Measurements from ENCODE around the gene SSH3. TPM values are rescaled to one million over a fixed set of nuclear protein-coding genes. Genes with fewer than 3 reads are reported as not detected.

SSH3 gene
- total RNA-seq, 2 experiments from 2014 or later: 7.4 to 9.1 TPM

DNA sequence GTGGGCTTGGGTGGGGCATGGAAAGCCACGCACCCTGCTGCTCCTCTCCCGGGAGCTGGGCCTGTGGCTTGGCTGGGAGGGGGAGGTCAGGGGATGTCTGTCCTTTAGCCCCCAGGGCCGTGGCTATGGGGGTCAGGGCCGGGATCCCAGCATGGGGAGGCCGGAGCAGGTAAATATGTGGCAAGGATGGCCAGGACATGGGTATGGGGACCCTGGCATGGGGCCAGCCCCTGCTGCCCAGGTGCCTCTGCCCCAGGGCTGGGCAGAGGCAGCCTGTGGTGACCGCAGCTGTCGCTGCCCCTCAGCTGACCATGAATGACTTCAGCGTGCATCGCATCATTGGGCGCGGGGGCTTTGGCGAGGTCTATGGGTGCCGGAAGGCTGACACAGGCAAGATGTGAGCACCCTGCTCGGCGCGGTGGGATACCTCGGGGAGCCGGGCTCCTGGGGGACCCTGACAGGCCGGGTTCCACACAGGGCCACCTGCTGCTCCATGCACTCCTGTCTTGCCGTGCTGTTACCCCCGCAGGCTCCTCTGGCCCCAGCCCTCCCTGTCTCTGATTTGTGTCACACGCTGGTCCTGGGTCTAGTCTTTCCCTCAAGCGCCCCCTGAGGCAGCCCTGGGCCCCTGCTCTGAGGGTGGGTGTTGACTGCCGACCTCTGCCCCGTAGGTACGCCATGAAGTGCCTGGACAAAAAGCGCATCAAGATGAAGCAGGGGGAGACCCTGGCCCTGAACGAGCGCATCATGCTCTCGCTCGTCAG, 22.4 kb upstream of the SSH3 start:
- ChIA-PET POLR2A (interaction anchor here (0.6 to 19.8 kb wide), 4 partner anchors 10 to 60 kb away, joined by 3 to 308 read pairs (median 46); partner anchors contain the start of genes ANKRD13D and GRK2), CTCF (interaction anchor here (1.9 kb wide), 1 partner anchor 19 kb away, joined by 7 read pairs; no protein-coding TSS in a partner anchor)
- peaks cover 35% of the 10 kb centered on the region for H3K4me1 Mint-ChIP-seq (ENCODE audit: low read depth)
- ATAC-seq (no peak), DNase-seq (no peak)
- no peak overlapping the region for H3K27ac Mint-ChIP-seq
- H3K27me3 Mint-ChIP-seq: no peaks in the 10 kb centered on the region
- peaks cover 60% of the 10 kb centered on the region for H3K36me3 Mint-ChIP-seq (ENCODE audit: low read depth)
- H3K4me3 Mint-ChIP-seq: no peak overlapping the region
- TF ChIP-seq, protein P1, sequence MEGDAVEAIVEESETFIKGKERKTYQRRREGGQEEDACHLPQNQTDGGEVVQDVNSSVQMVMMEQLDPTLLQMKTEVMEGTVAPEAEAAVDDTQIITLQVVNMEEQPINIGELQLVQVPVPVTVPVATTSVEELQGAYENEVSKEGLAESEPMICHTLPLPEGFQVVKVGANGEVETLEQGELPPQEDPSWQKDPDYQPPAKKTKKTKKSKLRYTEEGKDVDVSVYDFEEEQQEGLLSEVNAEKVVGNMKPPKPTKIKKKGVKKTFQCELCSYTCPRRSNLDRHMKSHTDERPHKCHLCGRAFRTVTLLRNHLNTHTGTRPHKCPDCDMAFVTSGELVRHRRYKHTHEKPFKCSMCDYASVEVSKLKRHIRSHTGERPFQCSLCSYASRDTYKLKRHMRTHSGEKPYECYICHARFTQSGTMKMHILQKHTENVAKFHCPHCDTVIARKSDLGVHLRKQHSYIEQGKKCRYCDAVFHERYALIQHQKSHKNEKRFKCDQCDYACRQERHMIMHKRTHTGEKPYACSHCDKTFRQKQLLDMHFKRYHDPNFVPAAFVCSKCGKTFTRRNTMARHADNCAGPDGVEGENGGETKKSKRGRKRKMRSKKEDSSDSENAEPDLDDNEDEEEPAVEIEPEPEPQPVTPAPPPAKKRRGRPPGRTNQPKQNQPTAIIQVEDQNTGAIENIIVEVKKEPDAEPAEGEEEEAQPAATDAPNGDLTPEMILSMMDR (IDR thresholded peaks at IDR 0.05): no peak
- intact Hi-C loops (cut with micrococcal nuclease): no loop called here
- no peaks in the 10 kb centered on the region for H3K9me3 Mint-ChIP-seq

DNA sequence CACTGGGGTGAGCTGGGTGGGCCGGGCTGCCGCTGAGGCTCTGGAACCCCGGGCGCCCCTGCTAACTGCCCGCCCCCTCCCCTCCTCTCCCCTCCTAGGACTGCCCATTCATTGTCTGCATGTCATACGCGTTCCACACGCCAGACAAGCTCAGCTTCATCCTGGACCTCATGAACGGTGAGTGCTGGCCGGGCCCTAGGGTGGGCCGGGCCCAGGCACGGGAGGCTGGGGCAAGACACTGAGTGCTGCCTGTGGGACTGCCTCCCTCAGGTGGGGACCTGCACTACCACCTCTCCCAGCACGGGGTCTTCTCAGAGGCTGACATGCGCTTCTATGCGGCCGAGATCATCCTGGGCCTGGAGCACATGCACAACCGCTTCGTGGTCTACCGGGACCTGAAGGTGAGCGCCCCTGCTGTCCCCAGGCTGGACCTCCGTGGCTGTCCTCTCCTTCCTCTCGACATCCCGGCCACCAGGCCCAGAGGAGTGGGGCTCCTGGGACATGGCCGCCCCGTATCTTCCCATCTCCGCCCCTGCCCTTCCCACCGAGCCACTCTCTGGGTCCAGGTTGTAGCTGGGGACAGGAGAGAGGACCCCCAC, 21.7 kb upstream of the SSH3 start:
- Mint-ChIP-seq H3K4me1 (ENCODE audit: low read depth) (peaks cover 34% of the 10 kb centered on the region), H3K36me3 (ENCODE audit: low read depth) (peaks cover 60% of the 10 kb centered on the region), H3K27ac (peak overlapping the region; percentile 38), H3K27me3 (no peaks in the 10 kb centered on the region), H3K9me3 (no peaks in the 10 kb centered on the region), H3K4me3 (no peak overlapping the region)
- CTCF ChIA-PET: no interaction called here
- intact Hi-C loops (cut with micrococcal nuclease): no loop called here
- DNase-seq (no peak), ATAC-seq (no peak)
- POLR2A ChIA-PET: interaction anchor here (0.6 to 9.3 kb wide), 4 partner anchors 12 to 59 kb away, joined by 3 to 89 read pairs (median 4); partner anchors contain the start of gene GRK2
- TF ChIP-seq, protein P1 (IDR thresholded peaks at IDR 0.05): no peak

DNA sequence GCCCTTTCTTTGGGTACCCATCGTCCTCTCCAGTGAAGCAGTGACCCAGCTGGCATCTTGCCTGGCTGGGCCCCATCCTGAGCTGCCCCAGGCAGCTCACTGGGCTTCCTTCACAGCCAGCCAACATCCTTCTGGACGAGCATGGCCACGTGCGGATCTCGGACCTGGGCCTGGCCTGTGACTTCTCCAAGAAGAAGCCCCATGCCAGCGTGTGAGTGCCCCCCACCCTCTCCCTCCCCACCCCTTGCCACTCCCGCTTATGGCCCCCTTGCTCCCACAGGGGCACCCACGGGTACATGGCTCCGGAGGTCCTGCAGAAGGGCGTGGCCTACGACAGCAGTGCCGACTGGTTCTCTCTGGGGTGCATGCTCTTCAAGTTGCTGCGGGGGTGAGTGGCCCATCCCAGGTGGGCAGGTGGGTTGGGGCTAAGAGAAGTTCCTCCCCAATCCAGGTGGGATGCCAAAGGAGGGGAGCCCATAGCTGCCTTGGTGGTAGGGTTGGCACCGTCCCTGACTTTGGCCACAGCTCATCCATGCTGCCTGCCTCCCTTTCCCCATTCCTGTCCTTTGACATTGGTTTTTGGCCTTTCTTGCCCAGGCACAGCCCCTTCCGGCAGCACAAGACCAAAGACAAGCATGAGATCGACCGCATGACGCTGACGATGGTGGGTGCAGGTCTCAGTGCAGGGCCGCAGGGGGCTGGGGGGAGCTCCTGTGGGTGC, 21.0 kb upstream of the SSH3 start:
- DNase-seq (no peak), ATAC-seq (no peak)
- intact Hi-C loops (cut with micrococcal nuclease): no loop called here
- ChIA-PET POLR2A (interaction anchor here (0.8 to 9.3 kb wide), 6 partner anchors 8 to 43 kb away, joined by 3 to 89 read pairs (median 4); partner anchors contain the start of gene GRK2), CTCF (interaction anchor here (1.5 to 2.6 kb wide), 3 partner anchors 10 to 70 kb away, joined by 5 to 11 read pairs (median 5); no protein-coding TSS in a partner anchor)
- Mint-ChIP-seq H3K27ac (peak overlapping the region; percentile 76), H3K4me3 (no peak overlapping the region), H3K9me3 (no peaks in the 10 kb centered on the region), H3K27me3 (no peaks in the 10 kb centered on the region), H3K4me1 (ENCODE audit: low read depth) (peaks cover 39% of the 10 kb centered on the region), H3K36me3 (ENCODE audit: low read depth) (peaks cover 60% of the 10 kb centered on the region)
- TF ChIP-seq, protein P1 (IDR thresholded peaks at IDR 0.05): no peak

DNA sequence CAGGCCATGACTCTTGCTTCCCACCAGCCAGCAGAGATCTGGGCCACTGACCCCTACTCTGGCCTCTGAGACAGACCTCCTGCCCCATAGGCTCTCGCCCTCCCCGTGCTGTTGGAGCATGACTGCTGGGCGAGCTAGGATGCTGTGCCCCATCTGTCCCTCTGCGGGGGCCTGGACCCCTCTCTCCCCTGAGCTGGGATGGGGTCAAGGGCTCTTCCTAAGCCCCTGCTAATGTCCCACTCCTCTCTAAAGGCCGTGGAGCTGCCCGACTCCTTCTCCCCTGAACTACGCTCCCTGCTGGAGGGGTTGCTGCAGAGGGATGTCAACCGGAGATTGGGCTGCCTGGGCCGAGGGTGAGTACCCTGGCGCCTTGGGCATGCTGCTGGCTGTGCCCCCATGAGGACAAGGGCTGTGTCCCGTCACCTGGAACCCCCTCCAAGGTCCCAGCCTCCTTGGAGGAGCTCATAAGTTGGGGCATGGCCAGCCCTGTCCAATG, 20.4 kb upstream of the SSH3 start:
- DNase-seq: no peak
- Mint-ChIP-seq H3K27ac (peak overlapping the region; percentile 76), H3K9me3 (no peaks in the 10 kb centered on the region), H3K27me3 (no peaks in the 10 kb centered on the region), H3K4me1 (ENCODE audit: low read depth) (peaks cover 40% of the 10 kb centered on the region), H3K4me3 (no peak overlapping the region), H3K36me3 (ENCODE audit: low read depth) (peaks cover 60% of the 10 kb centered on the region)
- TF ChIP-seq, protein P1 (IDR thresholded peaks at IDR 0.05): no peak
- intact Hi-C loops (cut with micrococcal nuclease): no loop called here
- ChIA-PET POLR2A (interaction anchor here (0.7 to 9.3 kb wide), 9 partner anchors 8 to 154 kb away, joined by 3 to 89 read pairs (median 3); partner anchors contain the start of genes GRK2 and SSH3), CTCF (interaction anchor here (1.2 to 2.6 kb wide), 4 partner anchors 10 to 69 kb away, joined by 3 to 11 read pairs (median 5); no protein-coding TSS in a partner anchor)
- ATAC-seq: no peak
